ENCODE results near the gene GET3.
"Not testable (repeated sequence)": the region's sequence is repeated elsewhere in the genome, so short reads cannot be mapped to it uniquely, and the experiment has no call there.

The GET3 gene

DNA sequence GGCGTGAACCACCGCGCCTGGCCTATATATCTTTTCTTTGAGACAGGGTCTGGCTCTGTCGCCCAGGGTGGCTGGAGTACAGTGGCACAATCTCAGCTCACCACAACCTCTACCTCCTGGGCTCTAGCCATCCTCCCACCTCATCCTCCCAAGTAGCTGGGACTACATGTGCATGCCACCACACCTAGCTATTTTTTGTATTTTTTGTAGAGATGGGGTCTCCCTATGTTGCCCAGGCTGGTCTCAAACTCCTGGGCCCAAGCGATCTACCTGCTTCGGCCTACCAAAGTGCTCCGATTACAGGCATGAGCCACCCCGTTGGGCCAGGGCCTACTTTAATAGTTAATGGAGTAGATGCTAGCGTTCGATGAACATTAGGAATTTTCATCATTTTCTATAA lies 17.0 kb upstream of the GET3 start:
- DNase-seq, result no peak

DNA sequence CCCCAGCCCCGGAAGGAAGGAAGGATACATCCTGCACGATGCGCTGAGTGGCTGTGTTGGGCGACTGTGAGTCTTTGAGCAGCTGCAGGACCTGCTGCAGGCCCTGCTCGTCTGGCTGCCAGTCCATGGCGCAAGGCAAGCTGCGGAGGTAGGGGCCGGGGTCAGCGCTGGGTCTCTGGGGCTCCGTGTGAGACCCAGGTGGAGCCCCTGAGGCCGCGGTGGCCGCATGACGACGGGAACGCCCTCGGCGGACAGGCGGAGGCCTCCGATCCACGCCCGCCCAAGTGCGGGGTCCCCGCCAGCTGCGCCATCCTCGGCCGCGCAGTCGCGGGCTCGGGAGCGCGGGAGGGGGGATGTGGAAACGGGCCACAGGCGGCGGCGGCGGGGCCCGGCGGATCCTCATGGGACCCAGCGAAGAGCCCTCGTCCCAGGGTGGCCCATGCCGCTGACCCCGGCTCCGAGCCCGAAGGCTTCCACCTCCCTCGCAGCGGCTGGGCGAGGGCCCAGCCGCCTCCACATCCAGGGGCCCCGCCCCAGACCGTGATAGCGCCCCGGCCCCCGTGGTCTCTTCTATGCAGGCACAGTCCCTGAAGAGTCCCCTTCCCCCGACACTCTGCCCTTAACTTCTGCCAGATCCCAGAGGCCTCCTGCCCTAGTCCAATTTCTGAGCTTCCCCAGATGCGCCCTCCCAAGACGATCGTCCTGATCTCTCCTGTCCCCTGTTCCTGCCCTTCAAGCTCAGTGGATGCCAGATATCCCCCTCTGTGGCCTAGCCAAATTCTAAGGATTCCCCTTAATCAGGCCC lies 16.2 kb upstream of the GET3 start:
- no peak for DNase-seq

- peak; percentile 58 for DNase-seq
Observed at GRCh38 chr19:12721656-12722565, 15.4 kb upstream of the GET3 start.

DNA sequence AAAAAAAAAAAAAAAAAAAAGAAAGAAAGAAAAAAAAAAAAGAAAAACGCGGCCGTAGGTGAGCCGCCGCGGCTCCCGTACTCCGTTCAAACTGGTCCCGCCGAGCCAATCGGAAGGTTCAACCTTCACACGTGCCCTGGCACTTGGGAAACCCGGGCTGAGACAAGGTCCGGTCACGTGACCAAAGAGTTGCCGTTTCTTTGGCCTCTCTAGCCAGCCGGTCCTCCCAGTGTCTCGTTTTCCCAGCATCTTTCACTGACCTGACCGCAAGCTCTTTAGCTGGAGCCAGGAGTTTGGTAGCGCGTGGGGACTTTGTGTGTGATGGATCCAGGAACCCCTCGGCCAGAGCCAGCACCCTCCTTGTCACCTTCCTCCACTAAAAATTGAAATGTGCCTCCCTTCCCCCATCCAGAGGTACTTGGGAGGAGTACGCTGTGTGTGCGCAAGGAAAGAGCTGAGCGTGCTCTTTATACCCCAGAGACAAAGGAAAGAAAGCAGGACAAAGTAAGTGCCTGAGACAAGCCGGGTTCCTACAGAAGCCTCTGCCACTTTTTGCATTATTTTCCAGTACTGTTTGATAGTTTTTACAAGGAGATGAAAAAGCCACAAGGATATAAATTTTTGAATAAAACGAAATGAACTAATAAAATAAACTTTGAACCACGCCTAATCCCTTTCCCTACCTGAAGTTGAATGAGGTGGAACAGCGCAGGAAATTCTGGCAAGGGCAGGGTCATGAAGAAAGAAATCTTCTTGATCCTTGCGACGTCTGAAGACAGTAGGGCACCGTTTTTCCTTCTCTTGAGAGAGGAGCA lies 14.5 kb upstream of the GET3 start:
- peak; percentile 90 for DNase-seq

- DNase-seq, result no peak
Observed at GRCh38 chr19:12723381-12723640, 14.0 kb upstream of the GET3 start.

DNA sequence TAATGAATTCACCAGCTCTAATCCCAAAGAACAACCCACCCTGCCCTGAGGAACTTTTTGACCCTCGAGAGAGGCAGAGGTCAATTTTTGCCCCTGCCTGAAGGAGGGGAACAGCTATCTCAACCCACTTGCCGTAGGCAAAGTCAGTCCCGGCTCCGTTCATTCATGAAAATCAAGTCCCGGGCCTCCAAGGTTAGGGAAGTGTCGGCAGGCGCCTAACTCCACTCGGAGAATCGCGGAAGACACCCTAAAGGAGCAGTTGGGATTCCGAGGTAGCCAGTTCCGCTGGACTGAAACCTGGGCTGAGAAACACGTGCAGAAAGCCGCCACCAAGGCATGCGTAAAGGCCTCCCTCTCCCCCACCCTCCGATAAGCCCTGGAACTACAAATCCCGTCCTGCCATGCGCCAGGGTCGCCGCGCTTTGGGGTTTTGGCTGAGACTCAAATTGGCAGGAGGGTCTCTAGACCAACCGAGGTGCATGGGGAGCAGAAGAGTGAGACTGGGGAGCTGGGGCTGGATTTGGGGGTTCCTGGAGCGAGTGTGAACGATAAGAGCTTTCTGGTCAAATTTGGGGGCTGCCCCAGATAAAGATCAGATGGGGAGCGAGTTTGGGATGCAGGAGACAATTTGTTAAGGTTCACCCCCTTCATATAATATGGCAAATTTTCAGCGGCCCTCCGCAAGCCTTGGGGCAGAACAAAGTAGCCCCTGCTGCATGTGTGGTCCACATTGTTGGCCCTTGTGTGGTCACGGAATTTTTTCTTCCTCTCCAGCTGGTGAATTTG lies 13.5 kb upstream of the GET3 start, which contains the start of gene TNPO2:
TSS of gene TNPO2 (minus strand) at position 292 of the 786 bp plus-strand sequence. CDS start 2,955 bp downstream, outside the sequence.
- peak; percentile 75 for DNase-seq

DNA sequence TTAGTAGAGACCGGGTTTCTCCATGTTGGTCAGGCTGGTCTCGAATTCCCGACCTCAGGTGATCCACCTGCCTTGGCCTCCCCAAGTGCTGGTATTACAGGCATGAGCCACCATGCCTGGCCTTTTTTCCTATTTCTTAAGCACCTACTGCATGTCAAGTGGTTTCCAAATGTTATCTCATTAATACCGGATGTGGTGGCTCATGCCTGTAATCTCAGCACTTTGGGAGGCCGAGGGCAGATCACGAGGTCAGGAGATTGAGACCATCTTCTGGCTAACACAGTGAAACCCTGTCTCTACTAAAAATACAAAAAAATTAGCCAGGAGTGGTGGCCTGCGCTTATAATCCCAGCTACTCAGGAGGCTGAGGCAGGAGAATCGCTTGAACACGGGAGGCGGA lies 11.7 kb upstream of the GET3 start:
- DNase-seq, result not testable (repeated sequence)

GRCh38 chr19:12726988-12727316 lies 10.3 kb upstream of the GET3 start:
- no peak for DNase-seq

- no peak for DNase-seq
Observed at GRCh38 chr19:12727745-12728433, 9.4 kb upstream of the GET3 start.

DNA sequence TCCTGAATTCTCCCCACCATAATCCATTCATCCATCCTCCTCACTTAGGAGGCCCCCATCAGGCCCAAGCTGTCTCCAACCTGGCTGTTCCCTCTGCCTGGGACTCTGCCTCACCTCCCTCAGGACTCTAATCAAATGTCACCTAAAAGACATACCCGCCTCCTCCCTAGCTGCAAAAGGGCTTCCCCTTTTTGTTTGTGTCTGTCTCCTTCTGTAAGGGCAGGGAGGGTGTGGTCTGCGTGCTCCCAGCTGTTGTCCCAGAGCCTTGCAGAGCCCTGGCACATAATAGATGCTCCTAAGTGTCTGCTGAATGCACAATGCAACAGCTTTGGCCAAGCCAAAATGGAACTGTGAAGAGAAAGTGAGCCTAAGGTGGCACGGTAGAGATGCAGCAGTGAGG lies 7.2 kb upstream of the GET3 start:
- DNase-seq, result no peak

DNA sequence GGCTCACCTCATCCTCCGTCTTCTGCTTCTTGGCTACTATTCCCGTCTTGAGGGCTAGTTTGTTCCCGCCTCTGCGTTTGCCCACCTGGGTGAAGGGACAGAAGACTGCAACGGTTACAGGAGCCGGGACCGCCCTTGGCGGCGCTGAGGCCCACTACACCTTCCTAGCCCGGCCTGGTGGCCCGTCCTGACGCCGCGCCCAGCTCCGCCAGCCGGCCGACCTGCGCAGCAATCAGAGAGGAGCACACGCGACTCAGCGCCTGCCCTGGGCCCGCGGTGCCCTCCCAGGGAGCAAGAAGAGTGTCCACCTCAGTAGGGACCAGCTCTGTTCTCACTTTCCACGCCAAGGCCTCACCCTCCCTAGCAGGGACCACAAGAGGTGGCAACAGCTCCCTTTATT lies 6.0 kb upstream of the GET3 start:
- DNase-seq, result no peak

GRCh38 chr19:12733369-12734214 lies 3.7 kb upstream of the GET3 start:
- DNase-seq, result peak; percentile 56

DNA sequence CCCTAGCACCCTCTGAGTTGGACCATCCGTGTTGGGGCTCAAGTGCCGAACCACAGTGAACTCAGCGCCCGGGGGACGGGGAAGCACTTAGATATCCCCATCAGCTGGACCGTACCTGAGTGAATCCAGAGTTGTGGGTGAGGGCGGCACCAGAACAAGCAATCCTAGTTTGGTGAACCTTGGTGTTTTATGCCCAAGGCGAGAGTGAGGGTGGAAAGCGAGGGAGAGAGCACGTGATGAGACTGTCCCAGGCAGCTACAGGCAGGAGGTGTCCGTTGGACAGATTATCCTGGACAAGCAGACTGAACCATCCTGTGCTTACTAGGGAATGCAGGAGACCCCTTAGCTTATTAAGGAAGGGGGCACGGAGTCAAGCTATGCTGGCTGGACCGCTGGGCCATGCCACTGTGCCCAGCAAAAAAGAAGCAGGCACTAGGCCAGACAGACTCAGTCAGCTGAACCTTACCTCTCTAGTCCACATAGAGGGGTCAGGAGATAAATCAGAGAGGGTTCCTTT lies 596 bp downstream of the GET3 start:
- no peak for DNase-seq

DNA sequence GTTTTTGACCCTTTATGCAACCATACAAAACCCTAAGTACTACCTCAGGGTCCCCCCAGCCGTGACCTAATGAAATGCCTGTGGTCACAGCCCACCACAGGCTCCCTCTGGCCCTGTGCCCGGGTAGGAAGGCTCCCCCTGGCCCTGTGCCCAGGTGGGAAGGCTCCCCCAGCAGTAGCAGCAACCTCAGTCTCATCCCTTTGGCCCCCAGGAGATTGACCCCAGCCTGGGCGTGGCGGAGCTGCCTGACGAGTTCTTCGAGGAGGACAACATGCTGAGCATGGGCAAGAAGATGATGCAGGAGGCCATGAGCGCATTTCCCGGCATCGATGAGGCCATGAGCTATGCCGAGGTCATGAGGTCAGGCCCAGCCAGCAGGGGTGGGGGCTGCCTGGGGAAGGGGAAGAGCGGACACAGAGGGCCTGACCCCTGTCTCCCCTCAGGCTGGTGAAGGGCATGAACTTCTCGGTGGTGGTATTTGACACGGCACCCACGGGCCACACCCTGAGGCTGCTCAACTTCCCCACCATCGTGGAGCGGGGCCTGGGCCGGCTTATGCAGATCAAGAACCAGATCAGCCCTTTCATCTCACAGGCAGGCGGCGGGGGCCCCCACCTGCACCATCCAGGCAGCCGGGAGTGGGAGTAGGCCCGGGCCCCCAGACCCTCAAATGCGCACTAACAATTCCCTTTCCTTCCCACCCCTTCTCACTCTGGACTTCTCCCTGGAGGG lies 8.0 kb downstream of the GET3 start:
- no peak for DNase-seq

- no peak for DNase-seq
Observed at GRCh38 chr19:12748489-12748888, 11.2 kb downstream of the GET3 start.

DNA sequence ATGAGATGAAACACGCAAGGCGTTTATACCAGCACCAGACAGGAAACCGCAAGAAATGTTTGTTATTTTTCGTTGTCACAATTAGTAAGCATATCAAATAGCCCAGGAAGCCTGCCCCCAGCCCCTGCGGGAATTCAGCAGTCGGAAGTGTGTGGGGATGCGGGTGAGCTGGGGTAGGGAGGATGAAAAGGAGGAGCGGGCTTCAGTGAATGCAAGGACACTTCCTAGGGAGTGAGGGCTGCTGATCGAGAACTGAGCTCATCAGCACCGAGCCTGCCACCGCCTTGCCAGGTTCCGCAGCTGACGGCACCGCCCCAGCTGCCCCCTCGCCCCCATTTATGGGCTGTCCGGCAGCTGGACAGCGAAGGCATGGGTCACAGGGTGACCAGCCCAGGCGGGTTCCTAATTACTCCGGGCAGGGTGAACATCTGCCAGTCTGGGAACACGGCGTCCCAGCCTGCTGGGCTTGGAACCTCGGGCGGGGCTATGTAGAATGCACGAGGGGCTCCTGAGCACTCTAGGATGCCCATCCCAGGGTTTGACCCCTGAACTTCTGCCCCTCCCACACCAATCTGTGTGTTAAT lies 12.7 kb downstream of the GET3 start:
- no peak for DNase-seq

DNA sequence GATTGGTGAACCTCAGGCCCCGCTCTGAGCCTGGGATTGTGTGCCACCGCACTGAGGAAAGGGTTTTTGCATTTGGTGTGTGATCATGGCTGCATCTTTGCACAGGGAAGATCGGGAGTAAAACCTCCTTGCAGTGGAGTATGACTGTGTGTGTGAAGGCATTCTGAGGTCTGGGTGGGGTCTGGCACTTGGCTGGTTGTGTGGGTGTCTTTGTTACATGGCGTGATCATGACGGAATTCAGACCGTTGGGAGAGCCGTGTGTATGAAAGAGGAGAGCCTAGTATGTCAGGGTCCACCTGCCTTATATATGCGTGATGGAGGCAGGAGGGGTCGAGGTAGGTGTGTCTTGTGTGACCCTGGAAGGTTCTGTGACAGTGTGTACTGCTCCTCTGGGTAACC lies 13.6 kb downstream of the GET3 start:
- no peak for DNase-seq

DNA sequence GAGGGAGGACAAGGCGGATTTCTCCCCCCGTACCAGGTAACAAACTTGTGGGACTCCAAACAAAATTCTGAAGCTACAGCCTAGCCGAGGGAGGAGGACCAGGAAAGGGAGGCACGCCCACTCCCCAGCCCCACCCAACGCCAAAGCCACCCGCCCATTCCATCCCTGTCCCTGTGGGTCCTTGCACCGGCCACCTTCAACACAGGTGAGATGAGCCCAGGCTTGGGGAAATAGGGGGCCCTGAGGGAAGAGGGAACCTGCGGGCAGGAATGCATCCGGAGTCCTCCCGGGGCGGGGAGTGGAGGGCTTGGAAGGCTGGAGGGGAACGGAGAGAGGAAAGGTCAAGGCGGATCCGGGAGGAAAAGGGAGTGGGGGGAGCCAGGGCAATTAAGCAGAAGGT lies 14.3 kb downstream of the GET3 start, which contains the start of gene BEST2:
TSS of gene BEST2 (plus strand) at position 157 of the 400 bp plus-strand sequence. CDS start 802 bp downstream, outside the sequence.
- DNase-seq, result no peak

GRCh38 chr19:12752056-12752781 lies 14.9 kb downstream of the GET3 start:
- no peak for DNase-seq

All from stimulated activated CD4-positive, alpha-beta T cell treated with anti-CD3 and anti-CD28 coated beads, Interleukin-4, amount 100 ng/mL, for 1 hour (primary cell).